Lower lobe of right lung (tissue), 2 donors: ENCODE results near the gene CAND2. TPM values are rescaled to one million over a fixed set of nuclear protein-coding genes. Genes with fewer than 3 reads are reported as not detected.

Experiments used
- ATAC-seq, 2 donors: fragments of 200-7000 bp; cut with Tn5 transposase; one replicate each; pipeline ENCODE4 v1.9.1; 2020 to 2022; ENCODE audit warnings: mild to moderate bottlenecking in 2 of 2, moderate library complexity in 2 of 2
- DNase-seq: peaks from one replicate; pipeline ENCODE4 v3.0.0-alpha.2; 2020
- H3K27ac ChIP-seq: fragments of 200-600 bp; one replicate; pipeline ENCODE4 v1.8.0; 2022
- H3K27me3 ChIP-seq: fragments of 200-600 bp; one replicate; pipeline ENCODE4 v1.8.0; 2022; ENCODE audit warnings: low read depth
- H3K36me3 ChIP-seq: fragments of 200-600 bp; one replicate; pipeline ENCODE4 v1.8.0; 2022; ENCODE audit warnings: mild to moderate bottlenecking
- H3K4me1 ChIP-seq: fragments of 200-600 bp; one replicate; pipeline ENCODE4 v1.8.0; 2022
- H3K4me3 ChIP-seq: fragments of 200-600 bp; one replicate; pipeline ENCODE4 v1.8.0; 2022; ENCODE audit warnings: mild to moderate bottlenecking
- H3K9me3 ChIP-seq: fragments of 200-600 bp; one replicate; pipeline ENCODE4 v1.8.0; 2022
- CTCF ChIP-seq: fragments of 200-600 bp; IDR thresholded peaks from one replicate; pipeline ENCODE4 v1.8.0; 2022; ENCODE audit warnings: antibody characterized with exemption, mild to moderate bottlenecking
- intact Hi-C: fragments of 100-400 bp; cut with DNase I; formaldehyde crosslinking; loops from one replicate; pipeline ENCODE4 v1.11.0; 2022
- total RNA-seq: library from RNA; stranded (reverse); fragmentation: NEBNext Ultra II Directional; extraction: Animal tissue kit (Norgen Biotek cat#: 25700); gene quantifications from one replicate; pipeline ENCODE4 v1.2.1, GENCODE V29; 2021
- donor health status: DM: no; HTN: yes; CAD: no; lungs with severe emphysema.

CAND2 gene
- total RNA-seq, 1 donor from 2014 or later, result 6.4 TPM

- no peak overlapping the region for H3K27ac ChIP-seq
Observed at GRCh38 chr3:12752102-12752501, 44.4 kb upstream of the CAND2 start.

GRCh38 chr3:12752809-12753208 lies 43.7 kb upstream of the CAND2 start:
- DNase-seq (no peak), ATAC-seq (no peak)
- Histone ChIP-seq H3K9me3 (no peaks in the 10 kb centered on the region), H3K4me3 (no peak overlapping the region), H3K4me1 (peaks cover 10% of the 10 kb centered on the region), H3K27me3 (no peaks in the 10 kb centered on the region), H3K27ac (no peak overlapping the region), H3K36me3 (no peaks in the 10 kb centered on the region)
- intact Hi-C loops, result no loop called here
- no peak for TF ChIP-seq CTCF

More at GRCh38 chr3:12752102-12752501, 44.4 kb upstream of the CAND2 start:
- H3K27me3 ChIP-seq, result no peaks in the 10 kb centered on the region
- intact Hi-C loops, result no loop called here
- no peak overlapping the region for H3K4me3 ChIP-seq
- H3K9me3 ChIP-seq, result no peaks in the 10 kb centered on the region
- DNase-seq (no peak), ATAC-seq (no peak)
- TF ChIP-seq CTCF, result no peak
- peaks cover 8% of the 10 kb centered on the region for H3K4me1 ChIP-seq
- H3K36me3 ChIP-seq, result no peaks in the 10 kb centered on the region

GRCh38 chr3:12753275-12754028 lies 43.0 kb upstream of the CAND2 start:
- intact Hi-C loops, result no loop called here
- Histone ChIP-seq H3K27me3 (no peaks in the 10 kb centered on the region), H3K27ac (no peak overlapping the region), H3K9me3 (no peaks in the 10 kb centered on the region), H3K36me3 (no peaks in the 10 kb centered on the region), H3K4me1 (peaks cover 17% of the 10 kb centered on the region), H3K4me3 (no peak overlapping the region)
- ATAC-seq (no peak), DNase-seq (no peak)
- TF ChIP-seq CTCF, result no peak

- Histone ChIP-seq H3K4me3 (no peak overlapping the region), H3K27ac (no peak overlapping the region), H3K36me3 (no peaks in the 10 kb centered on the region), H3K9me3 (no peaks in the 10 kb centered on the region), H3K27me3 (no peaks in the 10 kb centered on the region), H3K4me1 (peaks cover 24% of the 10 kb centered on the region)
- intact Hi-C loops, result no loop called here
- ATAC-seq, result no peak
- no peak for TF ChIP-seq CTCF
- DNase-seq, result no peak
Observed at GRCh38 chr3:12754313-12754712, 42.2 kb upstream of the CAND2 start.

- intact Hi-C loops, result no loop called here
- Histone ChIP-seq H3K9me3 (no peaks in the 10 kb centered on the region), H3K4me3 (no peak overlapping the region), H3K36me3 (no peaks in the 10 kb centered on the region), H3K4me1 (peaks cover 16% of the 10 kb centered on the region), H3K27ac (no peak overlapping the region), H3K27me3 (no peaks in the 10 kb centered on the region)
- DNase-seq (no peak), ATAC-seq (no peak)
- TF ChIP-seq CTCF, result no peak
Observed at GRCh38 chr3:12755754-12756153, 40.7 kb upstream of the CAND2 start.
